Loucy (cell line): Measurements from ENCODE around the gene CERS4.

Source experiments
- CTCF ChIP-seq: fragments of 200-600 bp; sonication (generic); conservative IDR thresholded peaks from 2 replicates; pipeline ENCODE4 v1.5.1; 2014; ENCODE audit warnings: mild to moderate bottlenecking, antibody characterized with exemption, low read length
- EZH2phosphoT487 ChIP-seq: fragments of 200-600 bp; IDR thresholded peaks from 2 replicates; pipeline ENCODE4 v1.6.1; 2018; ENCODE audit warnings: antibody characterized with exemption, mild to moderate bottlenecking, moderate library complexity, borderline replicate concordance

GRCh38 chr19:8253678-8254077 is 44.5 kb downstream of the CERS4 start:
- TF ChIP-seq CTCF (no peak), EZH2phosphoT487 (no peak)
